WTC11 (cell line): ENCODE results near the gene CPSF4. TPM values are rescaled to one million over a fixed set of nuclear protein-coding genes. Genes with fewer than 3 reads are reported as not detected.

Experiments
- ATAC-seq: fragments of 200-7000 bp; cut with Tn5 transposase; 2 replicates; pipeline ENCODE4 v1.10.0; 2021; ENCODE audit warnings: mild to moderate bottlenecking, moderate library complexity
- CTCF ChIA-PET: fragments of 300-600 bp; sonication (Branson Sonifier 250); formaldehyde crosslinking; loops from one replicate; lab custom pipeline; 2021; ENCODE audit warnings: antibody characterized with exemption; lab: Charles Lee
- POLR2A ChIA-PET: fragments of 350-600 bp; sonication (Branson Sonifier 250); formaldehyde crosslinking; loops from one replicate; lab custom pipeline; 2021; ENCODE audit warnings: antibody characterized with exemption; lab: Charles Lee
- DNase-seq: peaks from one replicate; pipeline ENCODE4 v3.0.0; 2021; ENCODE audit warnings: low spot score
- H3K27ac Mint-ChIP-seq: 2 replicates; pipeline ENCODE4 v1.8.0; 2021; ENCODE audit warnings: mixed read lengths
- H3K27me3 Mint-ChIP-seq: 2 replicates; pipeline ENCODE4 v1.8.0; 2021; ENCODE audit warnings: low read depth, mild to moderate bottlenecking, moderate library complexity, mixed read lengths
- H3K36me3 Mint-ChIP-seq: 2 replicates; pipeline ENCODE4 v1.8.0; 2021; ENCODE audit warnings: mixed read lengths
- H3K4me1 Mint-ChIP-seq: 2 replicates; pipeline ENCODE4 v1.8.0; 2022; ENCODE audit warnings: mixed read lengths
- H3K4me3 Mint-ChIP-seq: 2 replicates; pipeline ENCODE4 v1.8.0; 2021; ENCODE audit warnings: mild to moderate bottlenecking, moderate library complexity, mixed read lengths
- H3K9me3 Mint-ChIP-seq: 2 replicates; pipeline ENCODE4 v1.8.0; 2021; ENCODE audit warnings: mixed read lengths
- ATF1 ChIP-seq: sonication (generic); formaldehyde crosslinking; IDR thresholded peaks from 2 replicates; pipeline ENCODE4 v1.8.1; 2023; ENCODE audit warnings: mild to moderate bottlenecking, moderate library complexity, missing genetic modification reagents
- ATF3 ChIP-seq: sonication (generic); formaldehyde crosslinking; conservative IDR thresholded peaks from 2 replicates; pipeline ENCODE4 v1.8.1; 2022; ENCODE audit warnings: mild to moderate bottlenecking, missing genetic modification reagents
- CDX4 ChIP-seq: fragments of 250-450 bp; sonication (Bioruptor Pico); IDR thresholded peaks from 2 replicates; pipeline ENCODE4 v1.9.0; 2021; ENCODE audit warnings: moderate library complexity, mild to moderate bottlenecking, inconsistent platforms, borderline replicate concordance
- CTCF ChIP-seq: fragments of 200-600 bp; IDR thresholded peaks from 2 replicates; pipeline ENCODE4 v1.8.0; 2022; ENCODE audit warnings: antibody characterized with exemption
- GABPB1 ChIP-seq: sonication (generic); formaldehyde crosslinking; IDR thresholded peaks from 2 replicates; pipeline ENCODE4 v1.8.1; 2023; ENCODE audit warnings: mild to moderate bottlenecking, missing genetic modification reagents
- MLX ChIP-seq: sonication (generic); formaldehyde crosslinking; IDR thresholded peaks from 2 replicates; pipeline ENCODE4 v1.8.1; 2023; ENCODE audit warnings: mild to moderate bottlenecking, missing genetic modification reagents, moderate library complexity
- MXD4 ChIP-seq: fragments of 250-450 bp; sonication (Bioruptor Pico); IDR thresholded peaks from 2 replicates; pipeline ENCODE4 v1.8.0; 2021; ENCODE audit warnings: mild to moderate bottlenecking, moderate library complexity, borderline replicate concordance
- MYBL2 ChIP-seq: sonication (generic); formaldehyde crosslinking; IDR thresholded peaks from 2 replicates; pipeline ENCODE4 v1.8.1; 2023; ENCODE audit warnings: mild to moderate bottlenecking, moderate library complexity, missing genetic modification reagents
- NFYB ChIP-seq: sonication (generic); formaldehyde crosslinking; conservative IDR thresholded peaks from 2 replicates; pipeline ENCODE4 v1.8.0; 2022; ENCODE audit warnings: low read depth, missing genetic modification reagents
- NR1H2 ChIP-seq: sonication (generic); formaldehyde crosslinking; IDR thresholded peaks from 2 replicates; pipeline ENCODE4 v1.9.0; 2021; ENCODE audit warnings: mild to moderate bottlenecking, moderate library complexity, missing genetic modification reagents
- RELA ChIP-seq: sonication (generic); formaldehyde crosslinking; IDR thresholded peaks from 2 replicates; pipeline ENCODE4 v1.8.1; 2022; ENCODE audit warnings: missing genetic modification reagents, mild to moderate bottlenecking, borderline replicate concordance
- SMAD3 ChIP-seq: sonication (generic); formaldehyde crosslinking; IDR thresholded peaks from 2 replicates; pipeline ENCODE4 v1.8.0; 2022; ENCODE audit warnings: missing genetic modification reagents, mild to moderate bottlenecking, borderline replicate concordance
- TCF7 ChIP-seq: sonication (generic); formaldehyde crosslinking; IDR thresholded peaks from 2 replicates; pipeline ENCODE4 v1.8.0; 2022; ENCODE audit warnings: mild to moderate bottlenecking, low read depth, missing genetic modification reagents, moderate library complexity
- USF1 ChIP-seq: sonication (generic); formaldehyde crosslinking; IDR thresholded peaks from 2 replicates; pipeline ENCODE4 v1.8.0; 2022; ENCODE audit warnings: mild to moderate bottlenecking, missing genetic modification reagents
- ZBTB43 ChIP-seq: sonication (generic); formaldehyde crosslinking; IDR thresholded peaks from 2 replicates; pipeline ENCODE4 v1.8.1; 2023; ENCODE audit warnings: mild to moderate bottlenecking, missing genetic modification reagents
- ZNF121 ChIP-seq: sonication (generic); formaldehyde crosslinking; IDR thresholded peaks from 2 replicates; pipeline ENCODE4 v1.8.0; 2023; ENCODE audit warnings: missing genetic modification reagents
- ZNF138 ChIP-seq: sonication (generic); formaldehyde crosslinking; conservative IDR thresholded peaks from 2 replicates; pipeline ENCODE4 v1.8.1; 2022; ENCODE audit warnings: mild to moderate bottlenecking, moderate library complexity, missing genetic modification reagents
- ZNF219 ChIP-seq: sonication (generic); formaldehyde crosslinking; IDR thresholded peaks from 2 replicates; pipeline ENCODE4 v1.8.0; 2023; ENCODE audit warnings: missing genetic modification reagents, mild to moderate bottlenecking, borderline replicate concordance
- ZNF232 ChIP-seq: sonication (generic); formaldehyde crosslinking; IDR thresholded peaks from 2 replicates; pipeline ENCODE4 v1.8.0; 2022; ENCODE audit warnings: mild to moderate bottlenecking, missing genetic modification reagents
- ZNF317 ChIP-seq: sonication (generic); formaldehyde crosslinking; IDR thresholded peaks from 2 replicates; pipeline ENCODE4 v1.8.1; 2023; ENCODE audit warnings: low read depth, mild to moderate bottlenecking, moderate library complexity, missing genetic modification reagents, borderline replicate concordance
- ZNF396 ChIP-seq: fragments of 250-450 bp; sonication (Bioruptor Pico); IDR thresholded peaks from 2 replicates; pipeline ENCODE4 v1.8.0; 2021; ENCODE audit warnings: mild to moderate bottlenecking, moderate library complexity, borderline replicate concordance
- ZNF671 ChIP-seq: fragments of 250-450 bp; sonication (Bioruptor Pico); IDR thresholded peaks from 2 replicates; pipeline ENCODE4 v1.8.0; 2021; ENCODE audit warnings: mild to moderate bottlenecking
- total RNA-seq: library from RNA; stranded (reverse); gene quantifications from 3 replicates; pipeline ENCODE4 v1.2.3, GENCODE V29; 2021

The CPSF4 gene
- total RNA-seq, 1 experiment from 2014 or later, result 109 TPM

- no peaks in the 10 kb centered on the region for H3K9me3 Mint-ChIP-seq
- TF ChIP-seq TCF7, result no peak
- no peak for TF ChIP-seq MLX (CRISPR knock-in tag)
- no peak for TF ChIP-seq GABPB1 (CRISPR knock-in tag)
- no peak for TF ChIP-seq ZNF396 (CRISPR knock-in tag)
- TF ChIP-seq NFYB (CRISPR knock-in tag), result no peak
- TF ChIP-seq SMAD3 (CRISPR knock-in tag), result no peak
- no peak for TF ChIP-seq CTCF
- TF ChIP-seq CDX4, result no peak
- TF ChIP-seq RELA, result no peak
- no peak for TF ChIP-seq ZNF138 (CRISPR knock-in tag)
- no peak for TF ChIP-seq NR1H2 (CRISPR knock-in tag)
- no peak for TF ChIP-seq ZNF121
- no peak for TF ChIP-seq MYBL2 (CRISPR knock-in tag)
- TF ChIP-seq ZNF317 (CRISPR knock-in tag), result no peak
- TF ChIP-seq, all 79 proteins: peak for 0
- no peak overlapping the region; the same call in 1 of the 2 replicates for H3K27ac Mint-ChIP-seq
- ATAC-seq, result no peak
- ChIA-PET POLR2A (interaction anchor here (0.5 to 0.6 kb wide), 2 partner anchors 14 to 68 kb away, joined by 3 read pairs; no protein-coding TSS in a partner anchor), CTCF (no interaction called here)
- no peak for DNase-seq
- H3K4me3 Mint-ChIP-seq, result no peak overlapping the region
- H3K4me1 Mint-ChIP-seq, result peaks cover 13% of the 10 kb centered on the region
- H3K27me3 Mint-ChIP-seq, result no peaks in the 10 kb centered on the region
- peaks cover 51% of the 10 kb centered on the region for H3K36me3 Mint-ChIP-seq
These were observed 35.0 kb upstream of the CPSF4 start for GRCh38 chr7:99403764-99404163.

- peaks cover 47% of the 10 kb centered on the region for H3K36me3 Mint-ChIP-seq
- ATAC-seq, result no peak
These were observed 34.3 kb upstream of the CPSF4 start for GRCh38 chr7:99404235-99404976.

More at GRCh38 chr7:99404235-99404976, 34.3 kb upstream of the CPSF4 start:
- H3K4me3 Mint-ChIP-seq, result no peak overlapping the region
- H3K9me3 Mint-ChIP-seq, result no peaks in the 10 kb centered on the region
- no peak for DNase-seq
- TF ChIP-seq ZNF317 (CRISPR knock-in tag) (no peak), ZNF671 (CRISPR knock-in tag) (no peak), ZNF232 (CRISPR knock-in tag) (no peak), USF1 (CRISPR knock-in tag) (no peak), ZNF219 (CRISPR knock-in tag) (no peak), NFYB (CRISPR knock-in tag) (no peak), ATF3 (CRISPR knock-in tag) (no peak), ATF1 (CRISPR knock-in tag) (no peak), ZBTB43 (CRISPR knock-in tag) (no peak), MXD4 (CRISPR knock-in tag) (no peak)
- ChIA-PET POLR2A (no interaction called here), CTCF (no interaction called here)
- H3K4me1 Mint-ChIP-seq, result peaks cover 13% of the 10 kb centered on the region
- H3K27ac Mint-ChIP-seq, result no peak overlapping the region; the same call in 1 of the 2 replicates
- H3K27me3 Mint-ChIP-seq, result no peaks in the 10 kb centered on the region
